Skeletal muscle tissue (tissue), 4 donors: ENCODE data around the gene LIPT2. TPM values are rescaled to one million over a fixed set of nuclear protein-coding genes. Genes with fewer than 3 reads are reported as not detected.
"Not testable (repeated sequence)": the region's sequence is repeated elsewhere in the genome, so short reads cannot be mapped to it uniquely, and the experiment has no call there.

Experiments used
- H3K27ac ChIP-seq: one replicate; pipeline ENCODE4 v1.7.0; 2013; ENCODE audit warnings: mild to moderate bottlenecking, low read depth, low read length, inconsistent platforms
- H3K27me3 ChIP-seq, 3 donors: one replicate each; pipeline ENCODE4 v1.7.0; 2013; ENCODE audit warnings: low read length in 3 of 3; ENCODE audit not compliant: control insufficient read depth in 3 of 3, insufficient read depth in 3 of 3
- H3K36me3 ChIP-seq, 3 donors: one replicate each; pipeline ENCODE4 v1.7.0; 2013; ENCODE audit warnings: low read length in 3 of 3; ENCODE audit not compliant: control insufficient read depth in 3 of 3, insufficient read depth in 3 of 3
- H3K4me1 ChIP-seq, 3 donors: one replicate each; pipeline ENCODE4 v1.7.0; 2013; ENCODE audit warnings: low read length in 3 of 3, mild to moderate bottlenecking in 3 of 3; ENCODE audit not compliant: control insufficient read depth in 3 of 3, insufficient read depth in 3 of 3
- H3K4me3 ChIP-seq, 3 donors: one replicate each; pipeline ENCODE4 v1.7.0; 2013; ENCODE audit warnings: low read length in 3 of 3
- H3K9ac ChIP-seq, 3 donors: one replicate each; pipeline ENCODE4 v1.7.0; 2013; ENCODE audit warnings: low read length in 3 of 3, mild to moderate bottlenecking in 3 of 3, moderate library complexity in 2 of 3, low read depth in 1 of 3
- H3K9me3 ChIP-seq, 3 donors: one replicate each; pipeline ENCODE4 v1.7.0; 2013; ENCODE audit warnings: low read length in 3 of 3; ENCODE audit not compliant: control insufficient read depth in 3 of 3
- total RNA-seq: library from RNA; depleted of rRNA; stranded (reverse); fragments of >200 nt; gene quantifications from one replicate; pipeline ENCODE4 v1.2.3, GENCODE V29; 2014
- donor health status: Osteomylitis.

LIPT2 gene
- total RNA-seq, 1 donor from 2014 or later: 2.6 TPM

DNA sequence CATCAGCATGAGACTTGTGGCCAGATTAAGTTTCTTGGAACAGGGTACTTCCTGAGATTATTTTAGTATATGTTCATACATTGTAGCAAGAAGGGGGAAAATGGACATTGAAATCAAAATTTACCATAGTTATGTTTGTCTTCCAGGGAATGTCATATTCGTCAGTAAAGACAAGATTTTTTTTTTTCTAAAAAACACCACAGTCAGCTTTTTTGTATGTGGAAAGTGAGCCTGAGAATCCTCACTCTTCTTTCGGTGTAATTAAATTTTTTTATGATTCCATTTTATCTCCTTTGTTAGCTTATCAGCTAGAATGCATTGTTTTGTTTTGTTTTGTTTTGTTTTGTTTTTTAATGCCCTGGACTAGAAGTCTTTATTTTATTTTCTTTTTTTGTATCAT is 31.5 kb upstream of the LIPT2 start:
- Histone ChIP-seq H3K9ac (no peak overlapping the region), H3K27me3 (no peaks in the 10 kb centered on the region), H3K4me3 (no peak overlapping the region), H3K9me3 (no peaks in the 10 kb centered on the region), H3K36me3 (no peaks in the 10 kb centered on the region), H3K4me1 (no peaks in the 10 kb centered on the region), H3K27ac (no peak overlapping the region)

DNA sequence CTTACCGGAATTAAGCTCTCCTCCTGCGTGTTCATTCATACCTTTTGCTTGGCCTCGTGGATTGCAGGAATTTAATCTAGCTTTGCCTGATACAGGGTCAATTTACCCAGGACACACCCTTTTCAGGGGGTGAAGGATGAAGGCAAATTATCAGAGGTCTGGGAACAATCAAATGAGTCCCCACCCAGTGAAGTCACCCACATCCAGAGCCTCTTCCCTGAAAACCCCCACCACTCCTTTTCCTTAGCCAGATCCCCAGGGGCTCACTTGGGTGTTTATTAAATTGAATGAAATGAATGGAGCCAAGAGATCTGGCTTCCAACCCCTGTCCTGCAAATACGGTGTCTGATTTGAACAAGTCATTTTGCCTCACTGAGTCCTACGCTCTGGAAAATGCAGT is 31.0 kb upstream of the LIPT2 start:
- Histone ChIP-seq H3K27ac (no peak overlapping the region), H3K9me3 (no peaks in the 10 kb centered on the region), H3K4me3 (no peak overlapping the region), H3K9ac (no peak overlapping the region), H3K4me1 (no peaks in the 10 kb centered on the region), H3K36me3 (no peaks in the 10 kb centered on the region), H3K27me3 (no peaks in the 10 kb centered on the region)

DNA sequence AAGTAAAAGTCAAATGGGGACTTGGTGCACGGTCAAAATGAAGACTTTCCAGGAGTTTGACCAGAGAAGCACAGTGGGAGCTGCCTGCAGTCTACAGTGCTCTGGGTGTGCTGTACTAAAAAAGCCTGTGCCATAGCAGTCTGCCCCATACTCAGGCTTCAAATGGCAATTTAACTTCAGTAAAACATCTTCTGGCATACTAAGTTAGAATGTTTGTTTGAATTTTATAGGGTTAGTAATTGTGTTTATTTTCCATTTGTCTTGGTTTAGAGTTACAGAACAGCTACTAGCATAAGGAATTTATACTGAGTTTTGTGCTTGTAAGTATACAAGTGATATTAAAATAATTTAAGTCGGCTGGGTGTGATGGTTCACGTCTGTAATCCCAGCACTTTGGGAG is 29.3 kb upstream of the LIPT2 start:
- H3K4me1 ChIP-seq: no peaks in the 10 kb centered on the region
- H3K27me3 ChIP-seq: no peaks in the 10 kb centered on the region
- H3K27ac ChIP-seq: no peak overlapping the region
- no peaks in the 10 kb centered on the region for H3K9me3 ChIP-seq
- no peak overlapping the region for H3K9ac ChIP-seq
- H3K36me3 ChIP-seq: no peaks in the 10 kb centered on the region
- H3K4me3 ChIP-seq: no peak overlapping the region

DNA sequence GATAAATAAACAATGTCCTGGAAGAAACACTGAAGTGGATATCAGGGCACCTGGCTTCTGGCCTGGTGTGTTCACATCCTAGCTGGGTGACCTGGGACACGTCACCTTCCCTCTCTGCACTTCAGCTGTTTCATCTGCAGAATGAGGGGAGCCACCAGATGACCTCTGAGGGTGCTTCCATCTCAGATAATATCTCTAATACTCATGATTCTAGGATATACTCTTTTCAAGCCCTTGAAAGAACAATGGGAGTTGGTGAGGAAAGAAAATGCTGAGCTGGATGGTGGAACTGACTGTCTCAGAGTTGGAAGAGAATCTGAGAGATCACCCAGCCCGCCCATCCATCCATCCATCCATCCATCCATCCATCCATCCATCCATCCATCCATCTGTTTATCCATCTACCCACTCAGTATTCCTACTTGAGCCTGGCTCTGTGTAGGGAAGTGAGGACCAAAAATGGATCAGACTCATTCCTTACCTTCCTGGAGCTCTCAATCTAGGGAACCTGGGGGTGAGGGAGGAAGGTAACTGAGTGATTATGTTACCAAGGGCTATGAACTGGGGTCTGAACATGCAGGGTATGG is 28.2 kb upstream of the LIPT2 start:
- Histone ChIP-seq H3K4me3 (no peak overlapping the region), H3K36me3 (no peaks in the 10 kb centered on the region), H3K4me1 (no peaks in the 10 kb centered on the region), H3K9ac (no peak overlapping the region), H3K9me3 (no peaks in the 10 kb centered on the region), H3K27me3 (no peaks in the 10 kb centered on the region), H3K27ac (no peak overlapping the region)

DNA sequence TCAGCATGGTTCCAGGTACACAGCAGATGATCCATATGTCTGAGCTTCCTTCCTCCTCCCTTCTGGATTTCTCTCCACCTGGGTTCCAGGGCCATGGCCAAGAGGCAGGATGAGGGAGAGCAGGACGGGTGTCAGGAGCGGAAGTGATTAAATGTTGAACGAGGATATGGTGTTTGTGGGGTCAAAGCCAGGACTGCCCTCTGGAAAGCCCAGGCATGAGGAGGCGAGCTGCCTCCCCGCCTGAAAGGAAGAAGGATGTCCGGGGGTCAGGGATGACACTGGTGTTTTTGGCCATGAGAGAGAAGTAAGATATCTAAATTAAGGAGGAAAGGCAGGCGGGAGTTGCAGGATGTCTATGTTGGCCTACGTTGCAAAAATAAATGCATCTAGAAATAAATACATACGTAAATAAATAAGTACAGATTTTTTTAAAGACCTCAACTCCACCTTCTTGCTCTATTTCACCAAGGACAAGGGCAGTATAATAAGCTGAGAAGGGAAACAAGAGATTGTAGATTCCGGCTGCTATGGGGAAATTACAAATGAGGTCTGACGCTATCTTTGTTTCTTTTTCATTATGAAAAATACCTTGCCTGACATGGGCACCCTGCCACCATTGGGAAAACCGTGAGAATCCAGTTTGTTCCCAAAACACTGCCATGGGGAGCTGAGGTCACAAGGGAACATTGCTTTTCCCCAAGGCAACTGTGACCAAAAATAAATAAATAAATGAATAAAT is 27.6 kb upstream of the LIPT2 start:
- no peak overlapping the region for H3K9ac ChIP-seq
- H3K4me1 ChIP-seq: no peaks in the 10 kb centered on the region
- H3K4me3 ChIP-seq: no peak overlapping the region
- H3K9me3 ChIP-seq: no peaks in the 10 kb centered on the region
- no peak overlapping the region for H3K27ac ChIP-seq
- H3K27me3 ChIP-seq: no peaks in the 10 kb centered on the region
- no peaks in the 10 kb centered on the region for H3K36me3 ChIP-seq

DNA sequence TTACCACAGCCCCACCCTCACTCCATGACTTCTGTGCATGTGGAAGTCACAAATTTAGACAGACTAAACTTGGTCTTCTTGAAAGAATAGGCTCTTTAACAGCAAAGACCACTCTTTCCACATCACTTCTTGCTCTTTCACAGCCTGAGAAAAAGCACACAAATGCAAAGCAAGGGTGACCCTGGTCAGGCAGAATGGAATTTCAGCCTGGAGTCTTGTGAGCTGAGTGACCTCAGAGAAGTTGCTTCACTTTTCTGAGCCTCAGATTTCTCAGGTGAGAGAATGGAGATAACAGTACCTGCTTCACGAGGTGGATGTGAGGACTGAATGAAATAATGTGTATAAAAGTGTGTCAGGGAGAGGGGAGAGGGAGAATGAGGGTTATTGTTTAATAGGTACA is 26.8 kb upstream of the LIPT2 start:
- H3K9ac ChIP-seq: no peak overlapping the region
- H3K36me3 ChIP-seq: no peaks in the 10 kb centered on the region
- no peak overlapping the region for H3K4me3 ChIP-seq
- no peak overlapping the region for H3K27ac ChIP-seq
- H3K27me3 ChIP-seq: no peaks in the 10 kb centered on the region
- no peaks in the 10 kb centered on the region for H3K4me1 ChIP-seq
- no peaks in the 10 kb centered on the region for H3K9me3 ChIP-seq

DNA sequence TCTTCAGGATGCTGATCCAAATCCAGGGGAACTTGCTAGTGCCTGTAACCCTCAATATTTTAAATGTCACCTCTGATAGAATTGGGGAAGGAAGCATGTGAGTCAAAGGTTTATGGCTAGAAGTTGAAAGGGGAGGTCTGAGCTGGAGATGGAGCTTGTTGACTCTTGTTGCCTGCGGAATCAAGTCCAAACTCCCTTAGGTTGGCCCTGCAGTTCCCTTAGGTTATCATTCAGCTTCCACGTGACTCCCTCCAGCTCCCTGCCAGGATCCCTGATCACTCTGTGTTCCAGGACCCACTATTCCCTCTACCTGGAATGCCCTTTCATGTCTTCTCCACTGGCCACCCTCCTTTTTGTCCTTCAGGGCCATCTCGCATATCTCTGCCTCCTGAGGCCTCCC is 26.2 kb upstream of the LIPT2 start:
- H3K9ac ChIP-seq: no peak overlapping the region
- H3K9me3 ChIP-seq: no peaks in the 10 kb centered on the region
- no peak overlapping the region for H3K27ac ChIP-seq
- no peaks in the 10 kb centered on the region for H3K36me3 ChIP-seq
- no peaks in the 10 kb centered on the region for H3K4me1 ChIP-seq
- H3K4me3 ChIP-seq: no peak overlapping the region
- no peaks in the 10 kb centered on the region for H3K27me3 ChIP-seq

DNA sequence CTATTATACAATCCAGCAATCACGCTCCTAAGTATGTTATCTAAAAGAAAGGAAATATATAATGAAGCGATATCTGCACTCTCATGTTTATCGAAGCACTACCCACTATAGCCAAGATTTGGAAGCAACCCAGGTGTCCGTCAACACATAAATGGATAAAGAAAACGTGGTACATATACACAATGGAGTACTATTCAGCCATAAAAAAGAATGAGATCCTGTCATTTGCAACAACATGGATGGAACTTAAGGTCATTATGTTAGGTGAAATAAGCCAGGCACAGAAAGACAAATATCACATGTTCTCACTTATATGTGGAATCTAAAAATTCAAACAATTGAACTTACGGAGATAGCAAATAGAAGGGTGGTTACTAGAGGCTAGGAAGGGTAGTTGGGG is 24.1 kb upstream of the LIPT2 start:
- H3K4me3 ChIP-seq, H3K4me1 ChIP-seq, H3K9me3 ChIP-seq, H3K27me3 ChIP-seq, H3K36me3 ChIP-seq, H3K27ac ChIP-seq, H3K9ac ChIP-seq: not testable (repeated sequence)

DNA sequence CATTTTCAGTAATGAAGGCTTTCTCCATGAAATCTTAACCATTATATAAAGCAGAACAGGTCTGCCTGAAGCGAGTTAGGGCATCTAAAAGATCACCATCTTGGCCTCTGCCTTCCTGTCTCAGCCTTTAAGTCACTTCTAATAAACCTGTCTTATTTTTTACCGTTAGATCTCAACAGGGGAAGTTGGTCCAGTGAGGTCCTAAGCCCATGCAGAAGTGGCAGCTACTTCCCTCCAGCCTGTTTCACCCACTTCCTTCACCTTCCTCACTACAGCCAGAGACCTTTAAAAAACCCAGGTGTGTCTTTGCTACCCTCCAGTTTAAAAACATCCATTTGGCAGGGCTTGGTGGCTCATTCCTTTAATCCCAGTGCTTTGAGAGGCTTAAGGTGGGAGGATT is 14.1 kb upstream of the LIPT2 start:
- Histone ChIP-seq H3K27me3 (no peaks in the 10 kb centered on the region), H3K4me3 (no peak overlapping the region), H3K36me3 (no peaks in the 10 kb centered on the region), H3K9ac (no peak overlapping the region), H3K27ac (no peak overlapping the region), H3K9me3 (peaks cover 0 to under 1% (median 0%) of the 10 kb centered on the region in 3 donors), H3K4me1 (no peaks in the 10 kb centered on the region)

DNA sequence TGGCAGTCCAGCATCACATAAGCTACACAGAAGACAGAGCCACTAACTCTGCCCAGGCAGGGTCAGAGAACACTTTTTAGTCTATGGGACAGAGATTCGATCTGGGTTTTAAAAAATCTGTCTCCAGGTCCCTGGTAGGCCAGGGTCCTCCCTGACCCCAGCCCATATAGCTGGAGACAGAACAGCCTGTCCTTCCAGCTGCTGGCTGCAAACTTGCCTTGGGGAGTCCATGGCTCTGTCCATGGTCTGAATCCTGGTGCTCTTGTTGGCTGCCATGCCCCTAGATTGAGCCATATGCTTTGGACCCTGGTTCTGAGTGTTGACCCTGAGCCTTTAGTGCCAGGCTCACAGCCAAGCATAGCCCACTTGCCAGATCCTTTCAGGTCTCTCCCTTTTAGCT is 13.3 kb upstream of the LIPT2 start:
- Histone ChIP-seq H3K9me3 (peaks cover 0 to 2% (median 0%) of the 10 kb centered on the region in 3 donors), H3K27ac (no peak overlapping the region), H3K4me3 (no peak overlapping the region), H3K27me3 (no peaks in the 10 kb centered on the region), H3K36me3 (no peaks in the 10 kb centered on the region), H3K4me1 (no peaks in the 10 kb centered on the region), H3K9ac (no peak overlapping the region)
